Endothelial cell (in vitro differentiated cells): Measurements from ENCODE around the gene C19orf44. TPM values are rescaled to one million over a fixed set of nuclear protein-coding genes. Genes with fewer than 3 reads are reported as not detected.
"Not testable (repeated sequence)": the region's sequence is repeated elsewhere in the genome, so short reads cannot be mapped to it uniquely, and the experiment has no call there.

ENCODE experiments used
- DNase-seq: peaks from one replicate; pipeline ENCODE4 v3.0.0; 2021; ENCODE audit warnings: low spot score
- H3K27ac Mint-ChIP-seq: one replicate; pipeline ENCODE4 v1.8.0; 2021; ENCODE audit warnings: mixed read lengths, inconsistent platforms; ENCODE audit not compliant: unreplicated experiment
- H3K27me3 Mint-ChIP-seq: one replicate; pipeline ENCODE4 v1.8.0; 2021; ENCODE audit warnings: mild to moderate bottlenecking, moderate library complexity, mixed read lengths, inconsistent platforms; ENCODE audit not compliant: unreplicated experiment
- H3K36me3 Mint-ChIP-seq: one replicate; pipeline ENCODE4 v1.8.0; 2021; ENCODE audit warnings: mild to moderate bottlenecking, low read depth, mixed read lengths, inconsistent platforms; ENCODE audit not compliant: unreplicated experiment
- H3K4me1 Mint-ChIP-seq: one replicate; pipeline ENCODE4 v1.8.0; 2021; ENCODE audit warnings: mild to moderate bottlenecking, mixed read lengths, inconsistent platforms; ENCODE audit not compliant: unreplicated experiment
- H3K4me3 Mint-ChIP-seq: one replicate; pipeline ENCODE4 v1.8.0; 2021; ENCODE audit warnings: mild to moderate bottlenecking, mixed read lengths, inconsistent platforms; ENCODE audit not compliant: unreplicated experiment
- H3K9me3 Mint-ChIP-seq: one replicate; pipeline ENCODE4 v1.8.0; 2021; ENCODE audit warnings: mixed read lengths, inconsistent platforms; ENCODE audit not compliant: unreplicated experiment
- CTCF ChIP-seq: fragments of 200-600 bp; sonication (generic); IDR thresholded peaks from one replicate; pipeline ENCODE4 v1.5.0; 2021; ENCODE audit warnings: antibody characterized with exemption; ENCODE audit not compliant: unreplicated experiment
- total RNA-seq: library from RNA; stranded (reverse); fragmentation: NEBNext Ultra II Directional; extraction: Animal tissue kit (Norgen Biotek cat#: 25700); gene quantifications from one replicate; pipeline ENCODE4 v1.2.1, GENCODE V29; 2021; ENCODE audit not compliant: unreplicated experiment

C19orf44 gene
- total RNA-seq, 1 donor from 2014 or later: 3.7 TPM

DNA sequence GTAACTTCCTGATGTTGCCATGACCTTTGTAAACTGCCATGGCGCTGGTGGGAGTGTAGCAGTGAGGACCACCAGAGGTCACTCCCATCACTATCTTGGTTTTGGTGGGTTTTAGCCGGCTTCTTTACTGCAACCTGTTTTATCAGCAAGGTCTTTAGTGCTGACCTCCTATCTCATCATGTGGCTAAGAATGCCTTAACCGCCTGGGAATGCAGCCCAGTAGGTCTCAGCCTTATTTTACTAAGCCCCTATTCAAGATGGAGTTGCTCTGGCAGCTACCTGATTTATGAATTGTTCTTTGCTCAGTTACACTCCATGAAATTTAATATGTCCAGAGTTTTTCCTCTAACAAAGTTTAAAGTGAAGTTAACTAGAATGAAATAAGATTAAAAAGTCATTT, 19.8 kb upstream of the C19orf44 start:
- no peaks in the 10 kb centered on the region for H3K27me3 Mint-ChIP-seq
- H3K36me3 Mint-ChIP-seq: peaks cover 3% of the 10 kb centered on the region
- H3K4me3 Mint-ChIP-seq: no peak overlapping the region
- DNase-seq: no peak
- no peak overlapping the region for H3K27ac Mint-ChIP-seq
- H3K4me1 Mint-ChIP-seq: no peaks in the 10 kb centered on the region
- TF ChIP-seq CTCF: no peak
- H3K9me3 Mint-ChIP-seq: no peaks in the 10 kb centered on the region

- Mint-ChIP-seq H3K36me3 (peaks cover 3% of the 10 kb centered on the region), H3K4me3 (no peak overlapping the region), H3K27ac (no peak overlapping the region), H3K4me1 (no peaks in the 10 kb centered on the region), H3K9me3 (no peaks in the 10 kb centered on the region), H3K27me3 (no peaks in the 10 kb centered on the region)
- no peak for DNase-seq
- TF ChIP-seq CTCF: no peak
Observed at GRCh38 chr19:16477311-16477710, 18.9 kb upstream of the C19orf44 start.

GRCh38 chr19:16482745-16483144, 13.4 kb upstream of the C19orf44 start:
- Mint-ChIP-seq H3K27ac (no peak overlapping the region), H3K4me1 (no peaks in the 10 kb centered on the region), H3K4me3 (no peak overlapping the region), H3K36me3 (no peaks in the 10 kb centered on the region), H3K27me3 (peaks cover 2% of the 10 kb centered on the region), H3K9me3 (no peaks in the 10 kb centered on the region)
- TF ChIP-seq CTCF: no peak
- no peak for DNase-seq

- DNase-seq, H3K27me3 Mint-ChIP-seq, H3K9me3 Mint-ChIP-seq, H3K4me3 Mint-ChIP-seq, H3K27ac Mint-ChIP-seq, H3K4me1 Mint-ChIP-seq, H3K36me3 Mint-ChIP-seq: not testable (repeated sequence)
Observed at GRCh38 chr19:16486476-16486875, 9.7 kb upstream of the C19orf44 start.

DNA sequence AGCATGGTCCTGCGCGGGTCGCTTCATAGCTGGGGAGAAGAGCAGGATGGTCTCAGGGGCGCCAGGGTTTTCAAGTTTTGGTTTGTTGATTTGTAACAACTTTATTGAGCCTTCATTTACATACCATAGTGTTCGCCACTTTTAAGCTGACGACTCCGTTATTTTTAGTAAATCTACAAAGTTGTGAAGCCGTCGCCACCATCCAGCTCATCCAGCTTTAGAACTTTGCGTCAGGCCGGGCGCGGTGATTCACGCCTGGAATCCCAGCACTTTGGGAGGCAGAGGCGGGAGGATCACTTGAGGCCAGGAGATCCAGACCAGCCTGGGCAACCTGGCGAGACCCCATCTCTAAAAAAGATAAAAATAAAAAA, 404 bp downstream of the C19orf44 start:
- Mint-ChIP-seq H3K27me3 (no peaks in the 10 kb centered on the region), H3K36me3 (peaks cover 5% of the 10 kb centered on the region), H3K27ac (peak overlapping the region; percentile 87), H3K9me3 (no peaks in the 10 kb centered on the region), H3K4me3 (peak overlapping the region; percentile 92), H3K4me1 (peaks cover 10% of the 10 kb centered on the region)
- no peak for DNase-seq
- no peak for TF ChIP-seq CTCF

- TF ChIP-seq CTCF: no peak
- H3K27me3 Mint-ChIP-seq: no peaks in the 10 kb centered on the region
- H3K27ac Mint-ChIP-seq: peak overlapping the region; percentile 31
- no peaks in the 10 kb centered on the region for H3K9me3 Mint-ChIP-seq
- peaks cover 5% of the 10 kb centered on the region for H3K36me3 Mint-ChIP-seq
- no peak for DNase-seq
- peaks cover 10% of the 10 kb centered on the region for H3K4me1 Mint-ChIP-seq
- H3K4me3 Mint-ChIP-seq: peak overlapping the region; percentile 72
Observed at GRCh38 chr19:16497042-16497441, 848 bp downstream of the C19orf44 start.
